ENCODE data around the gene CHSY3. TPM values are rescaled to one million over a fixed set of nuclear protein-coding genes. Genes with fewer than 3 reads are reported as not detected.

Gene CHSY3
- total and polyA plus RNA-seq, 2 experiments from 2014 or later, result 1.8 to 6.7 TPM

GRCh38 chr5:130099008-130099407 is 194.7 kb downstream of the CHSY3 start:
- TF ChIP-seq CTCF (IDR thresholded peaks at IDR 0.05; ENCODE audit: low read depth, low read length), result no peak
- DNase-seq (ENCODE audit: low read depth in 1 of 2, low spot score in 1 of 2), result no peak
- Histone ChIP-seq H3K27ac (no peak overlapping the region), H3K36me3 (no peaks in the 10 kb centered on the region), H3K9me3 (ENCODE audit: low read depth) (no peaks in the 10 kb centered on the region), H3K4me1 (ENCODE audit: low read depth) (no peaks in the 10 kb centered on the region), H3K4me3 (no peak overlapping the region), H3K27me3 (no peaks in the 10 kb centered on the region)

GRCh38 chr5:130102375-130102774 is 198.1 kb downstream of the CHSY3 start:
- Histone ChIP-seq H3K4me1 (ENCODE audit: low read depth) (no peaks in the 10 kb centered on the region), H3K36me3 (no peaks in the 10 kb centered on the region), H3K9me3 (ENCODE audit: low read depth) (no peaks in the 10 kb centered on the region), H3K27ac (no peak overlapping the region), H3K27me3 (no peaks in the 10 kb centered on the region), H3K4me3 (no peak overlapping the region)
- DNase-seq (ENCODE audit: low read depth in 1 of 2, low spot score in 1 of 2), result no peak
- no peak for TF ChIP-seq CTCF (IDR thresholded peaks at IDR 0.05; ENCODE audit: low read depth, low read length)

GRCh38 chr5:130102960-130103359 is 198.7 kb downstream of the CHSY3 start:
- H3K27me3 ChIP-seq, result no peaks in the 10 kb centered on the region
- no peaks in the 10 kb centered on the region for H3K9me3 ChIP-seq (ENCODE audit: low read depth)
- no peaks in the 10 kb centered on the region for H3K36me3 ChIP-seq
- H3K27ac ChIP-seq, result no peak overlapping the region
- H3K4me3 ChIP-seq, result no peak overlapping the region
- H3K4me1 ChIP-seq (ENCODE audit: low read depth), result no peaks in the 10 kb centered on the region
- TF ChIP-seq CTCF (IDR thresholded peaks at IDR 0.05; ENCODE audit: low read depth, low read length), result no peak
- no peak for DNase-seq (ENCODE audit: low read depth in 1 of 2, low spot score in 1 of 2)

GRCh38 chr5:130104895-130105688 is 200.8 kb downstream of the CHSY3 start:
- Histone ChIP-seq H3K9me3 (ENCODE audit: low read depth) (no peaks in the 10 kb centered on the region), H3K36me3 (no peaks in the 10 kb centered on the region), H3K27me3 (no peaks in the 10 kb centered on the region), H3K4me3 (no peak overlapping the region), H3K4me1 (ENCODE audit: low read depth) (no peaks in the 10 kb centered on the region), H3K27ac (no peak overlapping the region)
- DNase-seq (ENCODE audit: low read depth in 1 of 2, low spot score in 1 of 2), result no peak
- TF ChIP-seq CTCF (IDR thresholded peaks at IDR 0.05; ENCODE audit: low read depth, low read length), result no peak

- H3K27ac ChIP-seq, result no peak overlapping the region
- no peaks in the 10 kb centered on the region for H3K27me3 ChIP-seq
- peaks cover 5% of the 10 kb centered on the region for H3K4me1 ChIP-seq (ENCODE audit: low read depth)
- DNase-seq (ENCODE audit: low read depth in 1 of 2, low spot score in 1 of 2), result no peak
- no peak for TF ChIP-seq CTCF (IDR thresholded peaks at IDR 0.05; ENCODE audit: low read depth, low read length)
- no peaks in the 10 kb centered on the region for H3K36me3 ChIP-seq
- H3K4me3 ChIP-seq, result no peak overlapping the region
- no peaks in the 10 kb centered on the region for H3K9me3 ChIP-seq (ENCODE audit: low read depth)
Measured at GRCh38 chr5:130106480-130106879, 202.2 kb downstream of the CHSY3 start.
